Left hindlimb (tissue), 1 donor: Measurements from ENCODE around the gene MROH2B.

Source experiments
- DNase-seq: peaks from one replicate; pipeline ENCODE4 v3.0.0-alpha.2; 2018

MROH2B gene

GRCh38 chr5:41012318-41012717 lies 58.8 kb downstream of the MROH2B start:
- DNase-seq, result no peak

GRCh38 chr5:41010572-41010971 lies 60.6 kb downstream of the MROH2B start:
- DNase-seq, result no peak

GRCh38 chr5:41009232-41009631 lies 61.9 kb downstream of the MROH2B start:
- DNase-seq, result no peak

- DNase-seq, result no peak
Observed at GRCh38 chr5:41004931-41005330, 66.2 kb downstream of the MROH2B start.

GRCh38 chr5:41003670-41004376 lies 67.3 kb downstream of the MROH2B start:
- no peak for DNase-seq

GRCh38 chr5:40999966-41000365 lies 71.2 kb downstream of the MROH2B start:
- DNase-seq, result no peak

- DNase-seq, result no peak
Observed at GRCh38 chr5:40999142-40999541, 72.0 kb downstream of the MROH2B start.

- DNase-seq, result no peak
Observed at GRCh38 chr5:40995801-40996586, 75.1 kb downstream of the MROH2B start.

GRCh38 chr5:40991981-40992559 lies 79.1 kb downstream of the MROH2B start:
- DNase-seq, result no peak

GRCh38 chr5:40991168-40991980 lies 79.8 kb downstream of the MROH2B start:
- DNase-seq, result no peak

- DNase-seq, result no peak
Observed at GRCh38 chr5:40988746-40989510, 82.2 kb downstream of the MROH2B start.

- no peak for DNase-seq
Observed at GRCh38 chr5:40987349-40987748, 83.8 kb downstream of the MROH2B start.

GRCh38 chr5:40986666-40987065 lies 84.5 kb downstream of the MROH2B start:
- DNase-seq, result no peak

- DNase-seq, result no peak
Observed at GRCh38 chr5:40985501-40985900, 85.6 kb downstream of the MROH2B start.

- no peak for DNase-seq
Observed at GRCh38 chr5:40984884-40985283, 86.3 kb downstream of the MROH2B start.

GRCh38 chr5:40983781-40984180 lies 87.4 kb downstream of the MROH2B start:
- DNase-seq, result no peak

- DNase-seq, result no peak
Observed at GRCh38 chr5:40981420-40981819, 89.7 kb downstream of the MROH2B start.

- DNase-seq, result no peak
Observed at GRCh38 chr5:40976836-40977235, 94.3 kb downstream of the MROH2B start.

- no peak for DNase-seq
Observed at GRCh38 chr5:40976041-40976440, 95.1 kb downstream of the MROH2B start.

- DNase-seq, result no peak
Observed at GRCh38 chr5:40973364-40974004, 97.7 kb downstream of the MROH2B start.

- no peak for DNase-seq
Observed at GRCh38 chr5:40972434-40972833, 98.7 kb downstream of the MROH2B start.
